GM12878 (cell line): ENCODE results near the gene TNF. TPM values are rescaled to one million over a fixed set of nuclear protein-coding genes. Genes with fewer than 3 reads are reported as not detected.

Experiments
- BCL3 ChIP-seq: IDR thresholded peaks from 2 replicates; pipeline ENCODE4 v1.6.1; 2011; ENCODE audit warnings: borderline replicate concordance, low read depth, mild to moderate bottlenecking, moderate library complexity, low read length; ENCODE audit not compliant: insufficient read depth, poor library complexity, severe bottlenecking
- CREM ChIP-seq: IDR thresholded peaks from 2 replicates; pipeline ENCODE4 v1.6.1; 2014; ENCODE audit warnings: antibody characterized with exemption, low read depth
- CTCF ChIP-seq, 3 experiments: IDR thresholded peaks in 2 of 3; conservative IDR thresholded peaks in 1 of 3; 2 replicates each; pipeline ENCODE4 v1.5.1; 2011; ENCODE audit warnings: low read depth in 3 of 3, low read length in 3 of 3, mild to moderate bottlenecking in 3 of 3, control low read depth in 2 of 3, moderate library complexity in 2 of 3, inconsistent platforms in 1 of 3, mixed read lengths in 1 of 3; ENCODE audit not compliant: control insufficient read depth in 2 of 3, insufficient read depth in 1 of 3; ENCODE audit errors: extremely low read depth in 1 of 3
- HCFC1 ChIP-seq: fragments of 150-350 bp; IDR thresholded peaks from 2 replicates; pipeline ENCODE4 v1.6.1; 2014; ENCODE audit warnings: low read length
- RCOR1 ChIP-seq: conservative IDR thresholded peaks from 2 replicates; pipeline ENCODE4 v1.6.1; 2012; ENCODE audit warnings: low read depth, low read length, improper control_type of control experiment
- REST ChIP-seq: IDR thresholded peaks from 2 replicates; pipeline ENCODE4 v1.6.1; 2012; ENCODE audit warnings: mild to moderate bottlenecking, low read depth, low read length
- SP1 ChIP-seq: IDR thresholded peaks from one replicate; pipeline ENCODE4 v1.6.1; 2011; ENCODE audit warnings: low read depth, low read length
- TCF7 ChIP-seq: IDR thresholded peaks from 2 replicates; pipeline ENCODE4 v1.6.1; 2014; ENCODE audit warnings: antibody characterized with exemption, borderline replicate concordance
- ZBTB11 ChIP-seq: fragments of 450-650 bp; formaldehyde crosslinking; IDR thresholded peaks from 2 replicates; pipeline ENCODE4 v1.5.0; 2022; ENCODE audit warnings: mild to moderate bottlenecking, missing genetic modification characterization
- ZBTB33 ChIP-seq: fragments of 450-650 bp; IDR thresholded peaks from 2 replicates; pipeline ENCODE4 v1.6.1; 2017; ENCODE audit warnings: mild to moderate bottlenecking
- ZNF592 ChIP-seq: fragments of 450-650 bp; IDR thresholded peaks from 2 replicates; pipeline ENCODE4 v1.6.1; 2017; ENCODE audit warnings: mild to moderate bottlenecking, moderate library complexity
- polyA plus RNA-seq, 11 experiments: library from polyadenylated mRNA; depleted of rRNA in 4 of 11; unstranded in 6 of 11; stranded (reverse) in 5 of 11; fragments of >200 nt; fragmentation: Nextera tagmentation in 4 of 11; fragmentation: Illumina TruSeq in 1 of 11; extraction: Ambion mirVana in 4 of 11; extraction: Trizol in 1 of 11; gene quantifications; 1 replicate in 1 of 11; 2 replicates in 10 of 11; pipeline versions ENCODE4 v1.2.1 to v1.2.3, GENCODE V29; 2011 to 2016; ENCODE audit warnings: inconsistent platforms in 2 of 11, missing spikeins in 2 of 11, low read depth in 1 of 11
- total RNA-seq, 4 experiments: library from RNA; depleted of rRNA in 3 of 4; stranded (reverse); fragments of >200 nt in 3 of 4; fragmentation: Illumina TruSeq in 1 of 4; extraction: Trizol in 1 of 4; gene quantifications; 2 replicates each; pipeline versions ENCODE4 v1.2.1 to v1.2.3, GENCODE V29; 2013 to 2021

Gene TNF
- total and polyA plus RNA-seq, 10 of the 15 experiments (the other 5 are each of a cell fraction or from before 2014, with no cell fraction given) = 18.0 to 94.8 (median 61.9) TPM

GRCh38 chr6:31546339-31546957, 28.9 kb upstream of the TNF start, which contains the start of gene ATP6V1G2 (continued):
- TF ChIP-seq REST (no peak), TCF7 (no peak), ZNF592 (no peak), ZBTB11 (0 out of 2 replicates have a peak, but pooled peaks have one; percentile 36), ZBTB33 (no peak), SP1 (peak; percentile 42), CTCF (IDR thresholded peaks at IDR 0.05 in 2 of 3, conservative IDR thresholded peaks at IDR 0.05 in 1 of 3; ENCODE audit: control insufficient read depth in 2 of 3, extremely low read depth in 1 of 3, insufficient read depth in 1 of 3, low read depth in 3 of 3, low read length in 3 of 3) (peak; percentile 98 to 99 (median 99); a peak in 5 of 6 replicates), HCFC1 (peak; percentile 57), RCOR1 (peak; percentile 63; the same call in 1 of the 2 replicates), CREM (peak; percentile 58), BCL3 (no peak)
